B cell (primary cell): Measurements from ENCODE around the gene TBX20. TPM values are rescaled to one million over a fixed set of nuclear protein-coding genes. Genes with fewer than 3 reads are reported as not detected.

ENCODE experiments used
- ATAC-seq: fragments of 200-7000 bp; cut with Tn5 transposase; one replicate; pipeline ENCODE4 v1.10.0; 2021; ENCODE audit warnings: low read depth, mild to moderate bottlenecking, moderate number of reproducible peaks, moderate library complexity
- CTCF ChIA-PET: fragments of 350-600 bp; sonication (Branson Sonifier 250); formaldehyde crosslinking; loops from one replicate; lab custom pipeline; 2021; ENCODE audit warnings: antibody characterized with exemption, inconsistent platforms; lab: Charles Lee
- POLR2A ChIA-PET: fragments of 350-600 bp; sonication (Branson Sonifier 250); formaldehyde crosslinking; loops from one replicate; lab custom pipeline; 2021; ENCODE audit warnings: antibody characterized with exemption; lab: Charles Lee
- DNase-seq: peaks from one replicate; pipeline ENCODE4 v3.0.0; 2013
- H2AFZ ChIP-seq: 2 replicates; pipeline ENCODE4 v1.6.1; 2012; ENCODE audit warnings: mild to moderate bottlenecking, low read depth, low read length; ENCODE audit not compliant: insufficient read depth, poor library complexity, severe bottlenecking
- H3K27ac ChIP-seq, 2 donors: 1 replicate in 1 of 2; 2 replicates in 1 of 2; pipeline ENCODE4 v1.5.1; 2012 to 2013; ENCODE audit warnings: low read length in 2 of 2, mild to moderate bottlenecking in 2 of 2, moderate library complexity in 1 of 2
- H3K27me3 ChIP-seq, 4 experiments: fragments of 200-600 bp in 1 of 4; sonication (generic) in 1 of 4; replicated peaks in 1 of 4; 1 replicate in 2 of 4; 2 replicates in 2 of 4; pipeline versions ENCODE4 v1.6.1 to v1.7.0; 2013 to 2016; ENCODE audit warnings: low read length in 3 of 4, mild to moderate bottlenecking in 2 of 4, mixed read lengths in 1 of 4, moderate library complexity in 1 of 4; ENCODE audit not compliant: insufficient read depth in 4 of 4, control insufficient read depth in 3 of 4; ENCODE audit errors: control extremely low read depth in 1 of 4
- H3K36me3 ChIP-seq, 2 experiments: replicated peaks in 1 of 2; 1 replicate in 1 of 2; 2 replicates in 1 of 2; pipeline versions ENCODE4 v1.6.1 to v1.7.1; 2013; ENCODE audit warnings: low read length in 1 of 2; ENCODE audit not compliant: insufficient read depth in 2 of 2, control insufficient read depth in 1 of 2; ENCODE audit errors: control extremely low read depth in 1 of 2, extremely low read depth in 1 of 2
- H3K4me1 ChIP-seq, 2 donors: fragments of 200-600 bp in 1 of 2; sonication (generic) in 1 of 2; 1 replicate in 1 of 2; 2 replicates in 1 of 2; pipeline versions ENCODE4 v1.5.1 to v1.6.1; 2013 to 2017; ENCODE audit warnings: low read length in 2 of 2; ENCODE audit not compliant: control insufficient read depth in 2 of 2, insufficient read depth in 2 of 2
- H3K4me2 ChIP-seq: replicated peaks from 2 replicates; pipeline ENCODE3; 2012; ENCODE audit warnings: mild to moderate bottlenecking, low read depth, low read length; ENCODE audit not compliant: poor library complexity, severe bottlenecking
- H3K4me3 ChIP-seq, 5 experiments: fragments of 200-600 bp in 1 of 5; sonication (generic) in 1 of 5; 1 replicate in 3 of 5; 2 replicates in 2 of 5; pipeline versions ENCODE4 v1.5.1 to v1.7.0; 2011 to 2016; ENCODE audit warnings: low read length in 4 of 5, mild to moderate bottlenecking in 4 of 5, low read depth in 2 of 5, control low read depth in 1 of 5, moderate library complexity in 1 of 5; ENCODE audit not compliant: insufficient read depth in 1 of 5; ENCODE audit errors: control extremely low read depth in 1 of 5, extremely low read depth in 1 of 5
- H3K79me2 ChIP-seq: fragments of 200-600 bp; sonication (generic); one replicate; pipeline ENCODE4 v1.6.0; 2016; ENCODE audit warnings: low read length; ENCODE audit not compliant: control insufficient read depth, insufficient read depth
- H3K9ac ChIP-seq: fragments of 200-600 bp; sonication (generic); 2 replicates; pipeline ENCODE4 v1.6.1; 2017; ENCODE audit warnings: mild to moderate bottlenecking, low read length, moderate library complexity
- H3K9me3 ChIP-seq, 3 donors: one replicate each; pipeline versions ENCODE4 v1.6.1 to v1.7.1; 2013; ENCODE audit warnings: low read length in 2 of 3; ENCODE audit not compliant: control insufficient read depth in 2 of 3, insufficient read depth in 1 of 3; ENCODE audit errors: control extremely low read depth in 1 of 3
- H4K20me1 ChIP-seq: 2 replicates; pipeline ENCODE4 v1.6.0; 2012; ENCODE audit warnings: mild to moderate bottlenecking, low read length; ENCODE audit not compliant: insufficient read depth, control insufficient read depth, poor library complexity, severe bottlenecking
- H3K27ac Mint-ChIP-seq: one replicate; pipeline ENCODE4 v1.8.0; 2021; ENCODE audit warnings: mixed read lengths
- H3K27me3 Mint-ChIP-seq: one replicate; pipeline ENCODE4 v1.8.0; 2021; ENCODE audit warnings: mixed read lengths
- H3K4me1 Mint-ChIP-seq: one replicate; pipeline ENCODE4 v1.8.0; 2021; ENCODE audit warnings: mixed read lengths
- H3K4me3 Mint-ChIP-seq: one replicate; pipeline ENCODE4 v1.8.0; 2021; ENCODE audit warnings: mixed read lengths
- H3K9me3 Mint-ChIP-seq: one replicate; pipeline ENCODE4 v1.8.0; 2022; ENCODE audit warnings: mixed read lengths; ENCODE audit not compliant: insufficient read depth
- CTCF ChIP-seq: fragments of 200-600 bp; IDR thresholded peaks from one replicate; pipeline ENCODE4 v1.8.0; 2022; ENCODE audit warnings: antibody characterized with exemption, mild to moderate bottlenecking
- EZH2 ChIP-seq: IDR thresholded peaks from 2 replicates; pipeline ENCODE4 v1.6.1; 2012; ENCODE audit warnings: borderline replicate concordance, low read depth, mild to moderate bottlenecking, moderate library complexity, low read length; ENCODE audit not compliant: insufficient read depth, poor library complexity, severe bottlenecking
- WGBS: methylation state at CpG from one replicate; pipeline ENCODE4 v1.1.5; 2013; ENCODE audit warnings: missing lambda C conversion rate; ENCODE audit not compliant: insufficient coverage; 5-methylcytosine and 5-hydroxymethylcytosine counted together
- intact Hi-C: fragments of 100-400 bp; cut with micrococcal nuclease; formaldehyde crosslinking; loops from one replicate; pipeline ENCODE4 v1.10.0; 2022
- polyA plus RNA-seq: library from polyadenylated mRNA; depleted of rRNA; stranded (reverse); fragments of >200 nt; gene quantifications from 2 replicates; pipeline ENCODE4 v1.2.3, GENCODE V29; 2012
- total RNA-seq, 2 donors: library from RNA; stranded (reverse); fragments of 120-200 nt in 1 of 2; gene quantifications; 1 replicate in 1 of 2; 2 replicates in 1 of 2; pipeline versions ENCODE4 v1.2.3 to v1.2.4, GENCODE V29; 2013 to 2022

Gene TBX20
- total and polyA plus RNA-seq, 2 donors (not counting 1 experiment from before 2014, with no cell fraction given), result 0.25 TPM; not detected in 1

GRCh38 chr7:35256256-35257175 is 2.6 kb upstream of the TBX20 start:
- Mint-ChIP-seq H3K4me1 (peaks cover 15% of the 10 kb centered on the region), H3K9me3 (no peaks in the 10 kb centered on the region), H3K4me3 (no peak overlapping the region), H3K27ac (peak overlapping the region; percentile 20), H3K27me3 (peaks cover 73% of the 10 kb centered on the region)
- Histone ChIP-seq H3K79me2 (no peaks in the 10 kb centered on the region), H3K4me1 (peaks cover 21 to 52% of the 10 kb centered on the region in 2 donors), H3K4me3 (no peak overlapping the region), H3K9me3 (peaks cover 2 to 62% (median 17%) of the 10 kb centered on the region in 3 donors), H3K27me3 (peaks cover 0 to 96% (median 83%) of the 10 kb centered on the region in 4 experiments), H2AFZ (no peak overlapping the region), H3K36me3 (no peaks in the 10 kb centered on the region), H3K9ac (no peak overlapping the region), H3K4me2 (no peak overlapping the region), H3K27ac (no peak overlapping the region), H4K20me1 (no peaks in the 10 kb centered on the region)
- intact Hi-C loops, result no loop called here
- CTCF ChIA-PET, result no interaction called here
- ATAC-seq (no peak), DNase-seq (peak; percentile 41)
- TF ChIP-seq EZH2, result no peak
- TF ChIP-seq CTCF, result no peak
- POLR2A ChIA-PET, result no interaction called here
- WGBS, result 14% methylated on average over 17 of the region's 29 CpGs
